Panc1 (cell line): ENCODE results near the gene IFNG. TPM values are rescaled to one million over a fixed set of nuclear protein-coding genes. Genes with fewer than 3 reads are reported as not detected.

Experiments used
- ATAC-seq: fragments of 200-7000 bp; cut with Tn5 transposase; 2 replicates; pipeline ENCODE4 v1.9.1; 2020; ENCODE audit warnings: mild to moderate bottlenecking, moderate library complexity
- BruUV-seq: library from RNA; stranded (reverse); fragments of 400-500 nt; replicated peaks from 2 replicates; lab custom pipeline; 2021; lab: Mats Ljungman, UMichigan
- CTCF ChIA-PET: fragments of 300-600 bp; sonication (Branson Sonifier 250); formaldehyde crosslinking; loops from one replicate; lab custom pipeline; 2022; ENCODE audit warnings: antibody characterized with exemption; lab: Charles Lee
- POLR2A ChIA-PET: fragments of 300-600 bp; sonication (Branson Sonifier 250); formaldehyde crosslinking; loops from one replicate; lab custom pipeline; 2022; ENCODE audit warnings: antibody characterized with exemption; lab: Charles Lee
- DNase-seq: peaks from one replicate; pipeline ENCODE4 v3.0.0-alpha.2; 2010; ENCODE audit warnings: low read depth, low spot score
- H3K27ac ChIP-seq: 2 replicates; pipeline ENCODE4 v1.5.1; 2011; ENCODE audit warnings: mild to moderate bottlenecking, low read length, inconsistent platforms
- H3K27me3 ChIP-seq: fragments of 200-500 bp; sonication (Bioruptor generic); 2 replicates; pipeline ENCODE4 v1.6.0; 2014; ENCODE audit warnings: low read length, inconsistent platforms; ENCODE audit not compliant: control insufficient read depth, insufficient read depth
- H3K36me3 ChIP-seq: fragments of 200-500 bp; sonication (Bioruptor generic); 2 replicates; pipeline ENCODE4 v1.5.1; 2014; ENCODE audit warnings: inconsistent platforms, mild to moderate bottlenecking, low read length, moderate library complexity; ENCODE audit not compliant: control insufficient read depth, insufficient read depth
- H3K4me1 ChIP-seq: 2 replicates; pipeline ENCODE4 v1.5.1; 2011; ENCODE audit warnings: inconsistent platforms, mild to moderate bottlenecking, low read length, moderate library complexity; ENCODE audit not compliant: control insufficient read depth, insufficient read depth
- H3K4me3 ChIP-seq, 2 experiments: 2 replicates each; pipeline ENCODE4 v1.5.1; 2011 to 2012; ENCODE audit warnings: low read depth in 2 of 2, low read length in 2 of 2, mild to moderate bottlenecking in 2 of 2, inconsistent platforms in 1 of 2, moderate library complexity in 1 of 2
- H3K9me3 ChIP-seq: fragments of 200-500 bp; sonication (Bioruptor generic); 2 replicates; pipeline ENCODE4 v1.5.1; 2014; ENCODE audit warnings: low read depth, mild to moderate bottlenecking, inconsistent platforms, low read length, moderate library complexity; ENCODE audit not compliant: control insufficient read depth, insufficient read depth
- POLR2AphosphoS5 ChIP-seq: IDR thresholded peaks from 2 replicates; pipeline ENCODE4 v1.6.1; 2012; ENCODE audit warnings: mild to moderate bottlenecking, low read depth, low read length, moderate library complexity
- REST ChIP-seq, 2 experiments: IDR thresholded peaks; 2 replicates each; pipeline ENCODE4 v1.6.1; 2011 to 2012; ENCODE audit warnings: low read depth in 2 of 2, control low read depth in 1 of 2, low read length in 1 of 2, mild to moderate bottlenecking in 1 of 2, moderate library complexity in 1 of 2; ENCODE audit not compliant: insufficient read depth in 1 of 2
- SIN3A ChIP-seq: IDR thresholded peaks from 2 replicates; pipeline ENCODE4 v1.6.1; 2012; ENCODE audit warnings: low read depth, mild to moderate bottlenecking, low read length, moderate library complexity, borderline replicate concordance; ENCODE audit not compliant: insufficient read depth
- TCF7L2 ChIP-seq: IDR thresholded peaks from 2 replicates; pipeline ENCODE4 v1.6.1; 2011; ENCODE audit warnings: mild to moderate bottlenecking, low read depth, low read length, inconsistent platforms
- in situ Hi-C: cut with HindIII; loops from 2 replicates; pipeline ENCODE4 v1.10.0; 2016; ENCODE audit warnings: low sequenced_read_pairs, low pct_unique_long_range_greater_than_20kb
- intact Hi-C: fragments of 100-400 bp; cut with micrococcal nuclease; formaldehyde crosslinking; loops from one replicate; pipeline ENCODE4 v1.10.0; 2022; ENCODE audit not compliant: unreplicated experiment
- total RNA-seq: library from RNA; stranded (reverse); gene quantifications from one replicate; pipeline ENCODE4 v1.2.1, GENCODE V29; 2021; ENCODE audit not compliant: unreplicated experiment
- TF ChIP-seq, protein P1 (sequence below): fragments of 450-650 bp; IDR thresholded peaks from 2 replicates; pipeline ENCODE4 v1.5.1; 2017; ENCODE audit warnings: mild to moderate bottlenecking

IFNG gene
- total RNA-seq, 1 experiment from 2014 or later = 0.33 TPM

DNA sequence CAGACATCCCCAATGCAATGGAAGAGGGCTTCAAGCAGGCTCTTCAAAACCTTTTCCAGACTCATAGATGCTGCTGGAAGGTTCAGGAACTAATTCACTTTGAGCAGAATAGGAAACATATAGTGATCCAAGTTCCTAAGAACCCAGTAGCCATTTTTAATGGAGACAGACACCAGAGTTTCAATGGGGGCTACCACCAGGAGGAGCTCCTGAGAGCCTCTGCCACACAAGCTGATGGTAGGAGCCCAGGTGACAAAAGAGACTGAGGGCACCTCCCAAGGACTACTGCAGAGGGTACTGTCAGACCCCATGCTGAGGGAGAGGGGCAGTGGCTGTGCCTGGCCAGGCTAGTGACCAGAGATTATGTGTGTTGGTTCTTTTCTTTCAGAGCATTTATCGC is 45.9 kb downstream of the IFNG start:
- POLR2A ChIA-PET = no interaction called here
- ATAC-seq = no peak

DNA sequence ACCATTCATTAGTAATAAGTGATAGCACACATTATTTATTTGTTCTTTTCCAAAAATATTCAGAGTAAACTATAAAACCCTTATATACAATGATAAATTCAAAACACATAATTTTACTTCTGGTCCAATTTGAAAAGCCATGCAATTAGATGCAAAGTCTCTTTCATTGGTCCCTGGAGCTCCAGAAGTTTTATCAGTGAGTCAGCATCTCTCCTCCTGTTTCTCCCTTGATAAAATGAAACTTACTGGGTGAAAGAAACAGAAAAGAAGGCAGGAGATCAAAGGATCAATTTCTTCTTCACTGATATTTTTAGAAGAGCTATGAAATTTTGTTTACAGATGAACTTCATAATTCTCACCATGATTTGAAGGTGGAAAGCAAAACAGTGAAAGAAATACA is 47.5 kb downstream of the IFNG start:
- in situ Hi-C loops = no loop called here
- ChIA-PET POLR2A (no interaction called here), CTCF (no interaction called here)
- Histone ChIP-seq H3K9me3 (no peaks in the 10 kb centered on the region), H3K4me3 (no peak overlapping the region), H3K36me3 (no peaks in the 10 kb centered on the region), H3K27ac (no peak overlapping the region), H3K4me1 (no peaks in the 10 kb centered on the region), H3K27me3 (peaks cover 3% of the 10 kb centered on the region)
- TF ChIP-seq POLR2AphosphoS5 (no peak), SIN3A (no peak), REST (IDR thresholded peaks at IDR 0.05; ENCODE audit: insufficient read depth in 1 of 2, low read depth in 2 of 2, low read length in 1 of 2) (no peak), TCF7L2 (no peak)
- TF ChIP-seq, protein P1, sequence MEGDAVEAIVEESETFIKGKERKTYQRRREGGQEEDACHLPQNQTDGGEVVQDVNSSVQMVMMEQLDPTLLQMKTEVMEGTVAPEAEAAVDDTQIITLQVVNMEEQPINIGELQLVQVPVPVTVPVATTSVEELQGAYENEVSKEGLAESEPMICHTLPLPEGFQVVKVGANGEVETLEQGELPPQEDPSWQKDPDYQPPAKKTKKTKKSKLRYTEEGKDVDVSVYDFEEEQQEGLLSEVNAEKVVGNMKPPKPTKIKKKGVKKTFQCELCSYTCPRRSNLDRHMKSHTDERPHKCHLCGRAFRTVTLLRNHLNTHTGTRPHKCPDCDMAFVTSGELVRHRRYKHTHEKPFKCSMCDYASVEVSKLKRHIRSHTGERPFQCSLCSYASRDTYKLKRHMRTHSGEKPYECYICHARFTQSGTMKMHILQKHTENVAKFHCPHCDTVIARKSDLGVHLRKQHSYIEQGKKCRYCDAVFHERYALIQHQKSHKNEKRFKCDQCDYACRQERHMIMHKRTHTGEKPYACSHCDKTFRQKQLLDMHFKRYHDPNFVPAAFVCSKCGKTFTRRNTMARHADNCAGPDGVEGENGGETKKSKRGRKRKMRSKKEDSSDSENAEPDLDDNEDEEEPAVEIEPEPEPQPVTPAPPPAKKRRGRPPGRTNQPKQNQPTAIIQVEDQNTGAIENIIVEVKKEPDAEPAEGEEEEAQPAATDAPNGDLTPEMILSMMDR = no peak
- BruUV-seq = no TSS peak
- no peak for ATAC-seq
- no peak for DNase-seq
- intact Hi-C loops = no loop called here

More for the DNA sequence above, 45.9 kb downstream of the IFNG start:
- H3K4me3 ChIP-seq = no peak overlapping the region
- CTCF ChIA-PET = interaction anchor here (1.3 kb wide), 1 partner anchor 45 kb away, joined by 3 read pairs; no protein-coding TSS in a partner anchor
- H3K27me3 ChIP-seq = peaks cover 3% of the 10 kb centered on the region
- in situ Hi-C loops (no loop called here), intact Hi-C loops (no loop called here)
- no peak for DNase-seq
- no peaks in the 10 kb centered on the region for H3K36me3 ChIP-seq
- H3K9me3 ChIP-seq = no peaks in the 10 kb centered on the region
- no TSS peak for BruUV-seq
- no peak for TF ChIP-seq TCF7L2
- TF ChIP-seq, protein P1 = peak; percentile 63
- no peaks in the 10 kb centered on the region for H3K4me1 ChIP-seq
- H3K27ac ChIP-seq = no peak overlapping the region
